ENCODE results near the gene PDE4D. TPM values are rescaled to one million over a fixed set of nuclear protein-coding genes. Genes with fewer than 3 reads are reported as not detected.

The PDE4D gene
- total RNA-seq, 1 donor from 2014 or later, result 13.2 TPM

DNA sequence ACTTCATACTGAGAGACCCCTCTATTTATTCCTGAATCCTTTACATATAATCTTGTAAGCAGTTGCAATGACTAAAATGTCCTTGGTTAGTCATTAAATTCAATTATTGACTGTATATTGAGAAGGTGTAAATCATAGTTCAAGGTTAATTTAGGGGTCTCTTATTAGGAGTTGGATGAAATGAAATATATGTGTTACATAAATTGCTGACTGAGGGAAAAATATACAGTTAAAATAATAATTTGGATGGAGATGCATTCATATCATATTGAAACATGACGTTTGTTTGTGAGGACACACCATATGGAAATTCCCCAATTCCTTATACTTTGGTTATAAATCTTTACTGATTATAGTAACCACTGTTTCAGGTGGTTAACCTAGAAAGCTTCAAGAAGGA is 430.6 kb downstream of the PDE4D start:
- no peak overlapping the region for H3K27ac Mint-ChIP-seq (ENCODE audit: unreplicated experiment)
- peaks cover 9% of the 10 kb centered on the region for H3K4me1 Mint-ChIP-seq (ENCODE audit: low read depth, unreplicated experiment)
- DNase-seq, result no peak
- H3K9me3 Mint-ChIP-seq (ENCODE audit: unreplicated experiment), result no peaks in the 10 kb centered on the region
- H3K36me3 Mint-ChIP-seq (ENCODE audit: unreplicated experiment), result no peaks in the 10 kb centered on the region
- H3K27me3 Mint-ChIP-seq (ENCODE audit: unreplicated experiment), result no peaks in the 10 kb centered on the region
- H3K4me3 Mint-ChIP-seq (ENCODE audit: unreplicated experiment), result no peak overlapping the region
- TF ChIP-seq, protein P1, sequence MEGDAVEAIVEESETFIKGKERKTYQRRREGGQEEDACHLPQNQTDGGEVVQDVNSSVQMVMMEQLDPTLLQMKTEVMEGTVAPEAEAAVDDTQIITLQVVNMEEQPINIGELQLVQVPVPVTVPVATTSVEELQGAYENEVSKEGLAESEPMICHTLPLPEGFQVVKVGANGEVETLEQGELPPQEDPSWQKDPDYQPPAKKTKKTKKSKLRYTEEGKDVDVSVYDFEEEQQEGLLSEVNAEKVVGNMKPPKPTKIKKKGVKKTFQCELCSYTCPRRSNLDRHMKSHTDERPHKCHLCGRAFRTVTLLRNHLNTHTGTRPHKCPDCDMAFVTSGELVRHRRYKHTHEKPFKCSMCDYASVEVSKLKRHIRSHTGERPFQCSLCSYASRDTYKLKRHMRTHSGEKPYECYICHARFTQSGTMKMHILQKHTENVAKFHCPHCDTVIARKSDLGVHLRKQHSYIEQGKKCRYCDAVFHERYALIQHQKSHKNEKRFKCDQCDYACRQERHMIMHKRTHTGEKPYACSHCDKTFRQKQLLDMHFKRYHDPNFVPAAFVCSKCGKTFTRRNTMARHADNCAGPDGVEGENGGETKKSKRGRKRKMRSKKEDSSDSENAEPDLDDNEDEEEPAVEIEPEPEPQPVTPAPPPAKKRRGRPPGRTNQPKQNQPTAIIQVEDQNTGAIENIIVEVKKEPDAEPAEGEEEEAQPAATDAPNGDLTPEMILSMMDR (IDR thresholded peaks at IDR 0.05; ENCODE audit: partially characterized antibody, unreplicated experiment), result no peak

- DNase-seq, result no peak
- Mint-ChIP-seq H3K27ac (ENCODE audit: unreplicated experiment) (peak overlapping the region; percentile 49), H3K4me3 (ENCODE audit: unreplicated experiment) (peak overlapping the region; percentile 26), H3K36me3 (ENCODE audit: unreplicated experiment) (peaks cover 7% of the 10 kb centered on the region), H3K27me3 (ENCODE audit: unreplicated experiment) (no peaks in the 10 kb centered on the region), H3K9me3 (ENCODE audit: unreplicated experiment) (peaks cover 2% of the 10 kb centered on the region), H3K4me1 (ENCODE audit: low read depth, unreplicated experiment) (peaks cover 7% of the 10 kb centered on the region)
- TF ChIP-seq, protein P1 (IDR thresholded peaks at IDR 0.05; ENCODE audit: partially characterized antibody, unreplicated experiment), result no peak
Measured at GRCh38 chr5:59460368-59461153, 433.0 kb downstream of the PDE4D start.

DNA sequence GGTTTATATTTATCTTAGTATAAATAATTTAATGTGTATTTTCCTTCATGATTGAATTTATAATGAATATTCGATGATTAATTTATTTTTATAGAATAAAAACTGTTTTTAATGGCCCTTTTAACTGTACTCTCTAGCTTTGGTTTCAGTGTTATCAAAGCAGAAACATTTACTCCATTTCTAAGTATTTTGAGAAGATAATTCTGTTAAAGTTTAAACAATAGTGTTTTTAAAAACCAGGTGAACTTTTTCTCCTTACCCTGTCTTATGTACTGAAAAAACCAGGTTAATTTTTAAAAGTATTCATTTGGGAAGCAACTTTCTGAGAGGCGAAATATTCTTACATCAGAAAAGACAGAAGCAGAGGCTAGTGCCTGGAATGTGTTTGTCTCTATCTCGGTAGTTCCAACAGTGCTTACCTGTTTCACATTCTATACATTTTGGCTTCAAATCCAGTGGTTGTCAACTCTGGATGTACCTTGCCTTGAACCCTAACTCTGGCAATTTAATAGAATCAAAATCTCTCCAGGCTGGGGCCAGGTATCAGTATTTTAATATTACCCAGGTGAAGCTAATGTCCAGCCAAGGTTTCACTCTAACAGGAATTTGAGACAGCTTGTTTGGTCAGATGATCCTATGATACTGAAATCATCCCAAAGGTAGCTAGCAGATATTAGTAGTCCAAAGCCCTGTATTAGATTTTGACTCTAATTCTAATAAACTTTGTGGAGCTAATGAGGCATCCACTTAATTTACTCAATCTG is 434.4 kb downstream of the PDE4D start:
- Mint-ChIP-seq H3K9me3 (ENCODE audit: unreplicated experiment) (peaks cover 2% of the 10 kb centered on the region), H3K27me3 (ENCODE audit: unreplicated experiment) (no peaks in the 10 kb centered on the region), H3K27ac (ENCODE audit: unreplicated experiment) (no peak overlapping the region), H3K4me3 (ENCODE audit: unreplicated experiment) (no peak overlapping the region), H3K36me3 (ENCODE audit: unreplicated experiment) (peaks cover 7% of the 10 kb centered on the region), H3K4me1 (ENCODE audit: low read depth, unreplicated experiment) (peaks cover 7% of the 10 kb centered on the region)
- TF ChIP-seq, protein P1 (IDR thresholded peaks at IDR 0.05; ENCODE audit: partially characterized antibody, unreplicated experiment), result no peak
- no peak for DNase-seq

- Mint-ChIP-seq H3K27me3 (ENCODE audit: unreplicated experiment) (no peaks in the 10 kb centered on the region), H3K4me3 (ENCODE audit: unreplicated experiment) (no peak overlapping the region), H3K36me3 (ENCODE audit: unreplicated experiment) (peaks cover 7% of the 10 kb centered on the region), H3K4me1 (ENCODE audit: low read depth, unreplicated experiment) (peaks cover 4% of the 10 kb centered on the region), H3K27ac (ENCODE audit: unreplicated experiment) (no peak overlapping the region), H3K9me3 (ENCODE audit: unreplicated experiment) (peaks cover 2% of the 10 kb centered on the region)
- DNase-seq, result no peak
- TF ChIP-seq, protein P1 (IDR thresholded peaks at IDR 0.05; ENCODE audit: partially characterized antibody, unreplicated experiment), result no peak
Measured at GRCh38 chr5:59458321-59458720, 435.2 kb downstream of the PDE4D start.
